ENCODE results near the gene TMEM108.

DNA sequence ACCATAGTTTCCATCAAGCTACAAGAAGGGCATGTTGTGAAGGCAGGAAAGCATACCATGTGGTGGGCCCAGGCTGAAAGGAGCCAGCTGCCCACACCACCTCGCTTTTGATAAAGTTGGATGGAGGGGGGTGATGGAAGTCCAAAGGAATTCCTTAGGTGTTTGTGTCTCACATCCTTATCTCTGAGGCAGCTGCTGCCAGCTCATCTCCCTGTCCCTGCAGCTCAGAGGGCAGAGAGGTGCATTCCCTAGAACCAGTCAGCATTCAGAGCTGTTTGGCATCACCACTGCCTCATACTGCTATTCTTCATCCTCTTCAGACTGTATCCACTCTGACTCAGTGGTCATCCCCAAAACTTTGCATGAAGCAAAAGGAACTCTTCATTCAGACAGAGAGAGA, 220.2 kb downstream of the TMEM108 start:
- no peak for TF ChIP-seq ZNF274 (IDR thresholded peaks at IDR 0.05; ENCODE audit: low read depth, low read length)
- no peak for TF ChIP-seq SUZ12 (IDR thresholded peaks at IDR 0.05; ENCODE audit: extremely low read depth, insufficient read depth, insufficient read length)
- no peak for TF ChIP-seq YY1 (IDR thresholded peaks at IDR 0.05; ENCODE audit: insufficient read depth, insufficient read length)

Data from NT2/D1 (cell line).